ENCODE data around the gene MOSMO. TPM values are rescaled to one million over a fixed set of nuclear protein-coding genes. Genes with fewer than 3 reads are reported as not detected.
A peak's percentile ranks its signal among the peaks of the same experiment; 100 is the strongest.

MOSMO gene
- total and polyA plus RNA-seq, 9 of the 15 experiments (the other 6 are each of a cell fraction or from before 2014, with no cell fraction given), result 1.9 to 13.3 (median 7.7) TPM

DNA sequence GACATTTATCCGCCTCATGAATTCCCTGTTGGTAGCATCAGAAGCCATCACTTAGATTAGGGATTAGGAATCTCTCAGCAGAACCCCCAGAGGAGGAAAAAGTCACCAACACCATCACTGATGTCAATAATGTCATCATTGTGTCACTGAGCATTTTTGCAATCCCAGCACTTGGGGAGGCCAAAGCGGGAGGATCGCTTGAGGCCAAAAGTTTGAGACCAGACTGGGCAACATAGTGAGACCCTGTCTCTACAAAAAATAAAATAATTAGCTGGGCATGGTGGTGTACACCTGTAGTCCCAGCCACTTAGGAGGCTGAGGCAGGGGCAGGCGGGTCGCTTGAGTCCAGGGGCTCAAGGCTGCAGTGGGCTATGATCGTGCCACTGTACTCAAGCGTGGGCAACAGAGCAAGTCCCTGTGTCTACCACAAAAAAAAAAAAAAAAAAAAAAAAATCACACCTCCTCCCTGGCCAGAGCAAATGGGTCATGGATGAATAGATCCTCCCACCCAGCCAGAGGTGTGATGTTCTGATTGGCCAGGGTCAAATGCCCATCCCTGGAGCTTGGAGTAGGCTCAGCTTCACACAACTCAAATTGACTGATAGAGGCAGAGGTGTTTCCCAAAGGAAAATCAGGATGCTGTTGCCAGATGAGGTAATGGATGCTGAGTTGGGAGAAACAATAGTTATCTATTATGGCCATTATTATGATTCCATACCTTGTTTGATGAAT lies 116.0 kb downstream of the MOSMO start:
- no peak for FAIRE-seq
- in situ Hi-C loops (cut with MboI), result loop anchor here (25.0 kb wide), 1 partner anchor 312 kb away; no protein-coding TSS in a partner anchor

DNA sequence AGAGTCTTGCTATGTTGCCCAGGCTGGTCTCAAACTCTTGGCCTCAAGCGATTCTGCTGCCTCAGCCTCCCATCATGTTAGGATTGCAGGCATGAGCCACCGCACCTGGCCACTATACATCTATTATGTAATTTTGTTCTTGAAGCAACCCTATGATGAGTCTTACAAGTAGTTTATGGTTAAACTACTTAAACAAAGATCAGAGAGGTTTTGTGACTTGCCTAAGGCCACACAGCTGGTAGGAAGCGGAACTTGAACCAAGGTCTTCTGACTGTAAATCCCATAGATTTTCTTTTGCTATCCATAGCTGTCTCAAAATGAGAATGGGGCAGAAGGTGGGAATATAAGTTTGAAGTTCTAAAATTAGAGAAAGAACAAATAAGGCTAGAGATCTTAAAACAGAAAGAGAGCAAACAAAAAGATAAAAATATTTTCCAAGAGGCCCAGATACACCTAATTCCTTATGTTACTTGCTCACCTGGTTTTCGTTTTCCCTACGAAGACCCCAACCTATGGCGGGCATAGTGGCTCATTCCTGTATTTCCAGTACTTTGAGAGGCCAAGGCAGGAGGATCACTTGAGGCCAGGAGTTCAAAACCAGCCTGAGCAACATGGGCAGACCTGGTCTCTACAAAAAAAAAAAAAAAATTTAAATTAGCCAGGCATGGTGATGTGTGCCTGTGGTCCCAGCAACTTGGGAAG lies 116.8 kb downstream of the MOSMO start:
- CTCF ChIA-PET (ENCODE audit: low intra/inter-chr PET ratio), result no interaction called here
- H3K9ac ChIP-seq (ENCODE audit: insufficient read depth in 1 of 2, low read depth in 2 of 2, low read length in 2 of 2), result no peak overlapping the region
- peaks cover 10 to 14% of the 10 kb centered on the region in 2 experiments for H3K27me3 ChIP-seq (ENCODE audit: control insufficient read depth in 2 of 2, insufficient read depth in 2 of 2, low read length in 2 of 2)
- no peak for DNase-seq (ENCODE audit: extremely low read depth in 1 of 4, low spot score in 3 of 4)
- BruUV-seq (replicated peaks), result no TSS peak
- no peaks in the 10 kb centered on the region for H3K9me1 ChIP-seq (ENCODE audit: control insufficient read depth, insufficient read depth, low read length)
- no peak overlapping the region for H3K27ac ChIP-seq (ENCODE audit: extremely low read depth, low read depth, low read length)
- H3K9me3 ChIP-seq (replicated peaks; ENCODE audit: control insufficient read depth, insufficient read depth, low read depth, low read length), result no peaks in the 10 kb centered on the region
- H3K36me3 ChIP-seq (ENCODE audit: control insufficient read depth, insufficient read depth, low read length), result no peaks in the 10 kb centered on the region
- H3K79me2 ChIP-seq (ENCODE audit: control insufficient read depth, insufficient read depth, low read length), result no peaks in the 10 kb centered on the region
- no peak overlapping the region for H2AFZ ChIP-seq (ENCODE audit: low read depth, low read length)
- intact Hi-C loops (cut with micrococcal nuclease), result no loop called here
- no peaks in the 10 kb centered on the region for H3K4me1 ChIP-seq (replicated peaks in 1 of 2; ENCODE audit: control insufficient read depth in 2 of 2, insufficient read depth in 2 of 2, low read length in 2 of 2)
- no peak overlapping the region for H3K4me2 ChIP-seq (ENCODE audit: insufficient read depth, low read length)
- ATAC-seq, result no peak
- H3K4me3 ChIP-seq, result no peak overlapping the region
- POLR2A ChIA-PET, result interaction anchor here (0.7 kb wide), 1 partner anchor 108 kb away, joined by 4 read pairs; no protein-coding TSS in a partner anchor
- FAIRE-seq, result no peak
- no peaks in the 10 kb centered on the region; the same call in 1 of the 2 replicates for H4K20me1 ChIP-seq (replicated peaks; ENCODE audit: control insufficient read depth, insufficient read depth, low read length)
- WGBS (ENCODE audit: insufficient coverage, low coverage, missing lambda C conversion rate), result 20% methylated on average over 6 of the region's 6 CpGs
- in situ Hi-C loops (cut with MboI), result loop anchor here (25.0 kb wide), 1 partner anchor 312 kb away; no protein-coding TSS in a partner anchor
- TF ChIP-seq PHB2 (IDR thresholded peaks at IDR 0.05; ENCODE audit: low read depth), result no peak
- TF ChIP-seq RNF2 (IDR thresholded peaks at IDR 0.05), result peak; percentile 34; the same call in 1 of the 2 replicates
- TF ChIP-seq ADNP (tag; IDR thresholded peaks at IDR 0.05), result 0 out of 2 replicates have a peak, but pooled peaks have one; percentile 29
- TF ChIP-seq SIN3A (IDR thresholded peaks at IDR 0.05; ENCODE audit: borderline replicate concordance in 2 of 2, control insufficient read depth in 1 of 2, low read depth in 2 of 2, low read length in 2 of 2), result no peak
- peak; percentile 22 for TF ChIP-seq ZFP36 (IDR thresholded peaks at IDR 0.05; ENCODE audit: low read depth, low read length, partially characterized antibody)
- no peak for TF ChIP-seq TGIF2 (CRISPR knock-in tag; IDR thresholded peaks at IDR 0.05)
- TF ChIP-seq ERF (CRISPR knock-in tag; IDR thresholded peaks at IDR 0.05), result no peak
- peak; percentile 79 for TF ChIP-seq RBM25 (IDR thresholded peaks at IDR 0.05; ENCODE audit: low read depth, low read length, severe bottlenecking)

More for the DNA sequence above, 116.0 kb downstream of the MOSMO start:
- 0% methylated on average over 6 of the region's 7 CpGs for WGBS (ENCODE audit: insufficient coverage, low coverage, missing lambda C conversion rate)
- Histone ChIP-seq H3K36me3 (ENCODE audit: control insufficient read depth, insufficient read depth, low read length) (no peaks in the 10 kb centered on the region), H3K4me1 (replicated peaks in 1 of 2; ENCODE audit: control insufficient read depth in 2 of 2, insufficient read depth in 2 of 2, low read length in 2 of 2) (no peaks in the 10 kb centered on the region), H3K27me3 (ENCODE audit: control insufficient read depth in 2 of 2, insufficient read depth in 2 of 2, low read length in 2 of 2) (peaks cover 6 to 13% of the 10 kb centered on the region in 2 experiments; a peak in 4 of 5 replicates), H3K9me1 (ENCODE audit: control insufficient read depth, insufficient read depth, low read length) (no peaks in the 10 kb centered on the region), H3K4me3 (no peak overlapping the region), H3K9me3 (replicated peaks; ENCODE audit: control insufficient read depth, insufficient read depth, low read depth, low read length) (no peaks in the 10 kb centered on the region), H3K79me2 (ENCODE audit: control insufficient read depth, insufficient read depth, low read length) (no peaks in the 10 kb centered on the region), H3K9ac (ENCODE audit: insufficient read depth in 1 of 2, low read depth in 2 of 2, low read length in 2 of 2) (no peak overlapping the region), H3K4me2 (ENCODE audit: insufficient read depth, low read length) (no peak overlapping the region), H4K20me1 (replicated peaks; ENCODE audit: control insufficient read depth, insufficient read depth, low read length) (no peaks in the 10 kb centered on the region; the same call in 1 of the 2 replicates), H2AFZ (ENCODE audit: low read depth, low read length) (no peak overlapping the region), H3K27ac (ENCODE audit: extremely low read depth, low read depth, low read length) (no peak overlapping the region)
- ATAC-seq (no peak), DNase-seq (ENCODE audit: extremely low read depth in 1 of 4, low spot score in 3 of 4) (peak in 3 of 4 experiments; percentile 26 to 30 (median 26))
- CTCF ChIA-PET (ENCODE audit: low intra/inter-chr PET ratio), result no interaction called here
- POLR2A ChIA-PET, result no interaction called here
- TF ChIP-seq ZNF324 (CRISPR knock-in tag; IDR thresholded peaks at IDR 0.05) (no peak), MEIS2 (IDR thresholded peaks at IDR 0.05; ENCODE audit: partially characterized antibody) (no peak), ZNF41 (CRISPR knock-in tag; conservative IDR thresholded peaks at IDR 0.05) (no peak), CC2D1A (IDR thresholded peaks at IDR 0.05) (no peak), ZNF165 (CRISPR knock-in tag; IDR thresholded peaks at IDR 0.05; ENCODE audit: borderline replicate concordance) (no peak), ZNF121 (CRISPR knock-in tag; conservative IDR thresholded peaks at IDR 0.05) (peak; percentile 89)
- no TSS peak for BruUV-seq (replicated peaks)
- intact Hi-C loops (cut with micrococcal nuclease), result no loop called here
